Breast epithelium (tissue), 3 donors: Measurements from ENCODE around the gene CLDND1.

Experiments used
- POLR2A ChIP-seq: fragments of 450-650 bp; IDR thresholded peaks from one replicate; pipeline ENCODE4 v1.6.1; 2016; ENCODE audit warnings: antibody characterized with exemption, mild to moderate bottlenecking, moderate library complexity
- POLR2AphosphoS5 ChIP-seq, 3 donors: sonication (generic); formaldehyde crosslinking; IDR thresholded peaks; one replicate each; pipeline ENCODE4 v1.6.1; 2017; ENCODE audit warnings: antibody characterized with exemption in 3 of 3
- TF ChIP-seq, protein P1 (sequence below), 3 donors: fragments of 450-650 bp; IDR thresholded peaks; one replicate each; pipeline ENCODE4 v1.5.1; 2016 to 2017; ENCODE audit warnings: antibody characterized with exemption in 3 of 3, mild to moderate bottlenecking in 3 of 3, moderate library complexity in 3 of 3

- TF ChIP-seq, protein P1, sequence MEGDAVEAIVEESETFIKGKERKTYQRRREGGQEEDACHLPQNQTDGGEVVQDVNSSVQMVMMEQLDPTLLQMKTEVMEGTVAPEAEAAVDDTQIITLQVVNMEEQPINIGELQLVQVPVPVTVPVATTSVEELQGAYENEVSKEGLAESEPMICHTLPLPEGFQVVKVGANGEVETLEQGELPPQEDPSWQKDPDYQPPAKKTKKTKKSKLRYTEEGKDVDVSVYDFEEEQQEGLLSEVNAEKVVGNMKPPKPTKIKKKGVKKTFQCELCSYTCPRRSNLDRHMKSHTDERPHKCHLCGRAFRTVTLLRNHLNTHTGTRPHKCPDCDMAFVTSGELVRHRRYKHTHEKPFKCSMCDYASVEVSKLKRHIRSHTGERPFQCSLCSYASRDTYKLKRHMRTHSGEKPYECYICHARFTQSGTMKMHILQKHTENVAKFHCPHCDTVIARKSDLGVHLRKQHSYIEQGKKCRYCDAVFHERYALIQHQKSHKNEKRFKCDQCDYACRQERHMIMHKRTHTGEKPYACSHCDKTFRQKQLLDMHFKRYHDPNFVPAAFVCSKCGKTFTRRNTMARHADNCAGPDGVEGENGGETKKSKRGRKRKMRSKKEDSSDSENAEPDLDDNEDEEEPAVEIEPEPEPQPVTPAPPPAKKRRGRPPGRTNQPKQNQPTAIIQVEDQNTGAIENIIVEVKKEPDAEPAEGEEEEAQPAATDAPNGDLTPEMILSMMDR (IDR thresholded peaks at IDR 0.05), result no peak
- TF ChIP-seq POLR2AphosphoS5 (IDR thresholded peaks at IDR 0.05) (no peak), POLR2A (no peak)
These were observed 20.7 kb downstream of the CLDND1 start for GRCh38 chr3:98501863-98502576.
